ENCODE data around the gene KISS1. TPM values are rescaled to one million over a fixed set of nuclear protein-coding genes. Genes with fewer than 3 reads are reported as not detected.

KISS1 gene
- polyA plus RNA-seq, 1 donor (not counting 4 experiments of a cell fraction or from before 2014, with no cell fraction given) = not detected

- no peaks in the 10 kb centered on the region for H3K79me2 ChIP-seq (ENCODE audit: control insufficient read depth, insufficient read depth, low read length)
- H2AFZ ChIP-seq (ENCODE audit: control insufficient read depth, low read length) = peak within 1 kb of the TSS; percentile 47
- H3K9ac ChIP-seq (ENCODE audit: control insufficient read depth, extremely low read depth, insufficient read depth, low read length) = no peak within 1 kb of the TSS
- peaks cover 10% of the 10 kb centered on the region for H3K4me1 ChIP-seq (ENCODE audit: control insufficient read depth, extremely low read depth, insufficient read depth, low read length)
- no peak for TF ChIP-seq EZH2 (IDR thresholded peaks at IDR 0.05; ENCODE audit: low read length)
- TF ChIP-seq, protein P1, sequence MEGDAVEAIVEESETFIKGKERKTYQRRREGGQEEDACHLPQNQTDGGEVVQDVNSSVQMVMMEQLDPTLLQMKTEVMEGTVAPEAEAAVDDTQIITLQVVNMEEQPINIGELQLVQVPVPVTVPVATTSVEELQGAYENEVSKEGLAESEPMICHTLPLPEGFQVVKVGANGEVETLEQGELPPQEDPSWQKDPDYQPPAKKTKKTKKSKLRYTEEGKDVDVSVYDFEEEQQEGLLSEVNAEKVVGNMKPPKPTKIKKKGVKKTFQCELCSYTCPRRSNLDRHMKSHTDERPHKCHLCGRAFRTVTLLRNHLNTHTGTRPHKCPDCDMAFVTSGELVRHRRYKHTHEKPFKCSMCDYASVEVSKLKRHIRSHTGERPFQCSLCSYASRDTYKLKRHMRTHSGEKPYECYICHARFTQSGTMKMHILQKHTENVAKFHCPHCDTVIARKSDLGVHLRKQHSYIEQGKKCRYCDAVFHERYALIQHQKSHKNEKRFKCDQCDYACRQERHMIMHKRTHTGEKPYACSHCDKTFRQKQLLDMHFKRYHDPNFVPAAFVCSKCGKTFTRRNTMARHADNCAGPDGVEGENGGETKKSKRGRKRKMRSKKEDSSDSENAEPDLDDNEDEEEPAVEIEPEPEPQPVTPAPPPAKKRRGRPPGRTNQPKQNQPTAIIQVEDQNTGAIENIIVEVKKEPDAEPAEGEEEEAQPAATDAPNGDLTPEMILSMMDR (optimal IDR thresholded peaks at IDR 0.05 in 1 of 3, IDR thresholded peaks at IDR 0.05 in 1 of 3, conservative IDR thresholded peaks at IDR 0.05 in 1 of 3; ENCODE audit: extremely low read depth in 1 of 3, insufficient read depth in 2 of 3, low read length in 3 of 3) = peak; percentile 74 to 89 (median 77)
- H3K27me3 ChIP-seq (ENCODE audit: control insufficient read depth, extremely low read depth, insufficient read depth, low read length) = no peaks in the 10 kb centered on the region
- no peaks in the 10 kb centered on the region for H4K20me1 ChIP-seq (ENCODE audit: control insufficient read depth, extremely low read depth, insufficient read depth, low read length)
- peak within 1 kb of the TSS; percentile 67 for H3K4me2 ChIP-seq (ENCODE audit: control insufficient read depth, extremely low read depth, insufficient read depth, low read depth, low read length)
- FAIRE-seq (peak; percentile 92), DNase-seq (ENCODE audit: low read depth, low spot score) (peak; percentile 36)
- dilution Hi-C loops (cut with MboI; ENCODE audit: extremely low pct_ligation_motif_present, low sequenced_read_pairs) = no loop called here
- no peaks in the 10 kb centered on the region for H3K9me3 ChIP-seq (ENCODE audit: control insufficient read depth, low read depth, low read length)
- H3K27ac ChIP-seq (ENCODE audit: control insufficient read depth, insufficient read depth, low read length) = no peak within 1 kb of the TSS
- H3K36me3 ChIP-seq (ENCODE audit: control insufficient read depth in 2 of 2, extremely low read depth in 1 of 2, insufficient read depth in 2 of 2, low read length in 2 of 2) = no peaks in the 10 kb centered on the region
- H3K4me3 ChIP-seq (ENCODE audit: control insufficient read depth in 2 of 3, extremely low read depth in 1 of 3, insufficient read depth in 2 of 3, low read depth in 1 of 3, low read length in 3 of 3) = peak within 1 kb of the TSS in 2 of 3 experiments; percentile 12 to 30
- no peaks in the 10 kb centered on the region for H3K9me1 ChIP-seq (ENCODE audit: control insufficient read depth, extremely low read depth, insufficient read depth, low read length)
Observed at GRCh38 chr1:204213668-204214662, 17.7 kb upstream of the KISS1 start, which contains the start of gene GOLT1A. GOLT1A (minus strand) TSS chr1:204213988; CDS start chr1:204213906, 82 bp downstream.

- Histone ChIP-seq H3K9me1 (ENCODE audit: control insufficient read depth, extremely low read depth, insufficient read depth, low read length) (no peaks in the 10 kb centered on the region), H3K36me3 (ENCODE audit: control insufficient read depth in 2 of 2, extremely low read depth in 1 of 2, insufficient read depth in 2 of 2, low read length in 2 of 2) (no peaks in the 10 kb centered on the region), H3K27me3 (ENCODE audit: control insufficient read depth, extremely low read depth, insufficient read depth, low read length) (no peaks in the 10 kb centered on the region), H2AFZ (ENCODE audit: control insufficient read depth, low read length) (no peak overlapping the region), H3K27ac (ENCODE audit: control insufficient read depth, insufficient read depth, low read length) (no peak overlapping the region), H3K4me1 (ENCODE audit: control insufficient read depth, extremely low read depth, insufficient read depth, low read length) (peaks cover 10% of the 10 kb centered on the region), H4K20me1 (ENCODE audit: control insufficient read depth, extremely low read depth, insufficient read depth, low read length) (no peaks in the 10 kb centered on the region), H3K4me2 (ENCODE audit: control insufficient read depth, extremely low read depth, insufficient read depth, low read depth, low read length) (no peak overlapping the region), H3K79me2 (ENCODE audit: control insufficient read depth, insufficient read depth, low read length) (no peaks in the 10 kb centered on the region), H3K9ac (ENCODE audit: control insufficient read depth, extremely low read depth, insufficient read depth, low read length) (no peak overlapping the region), H3K4me3 (ENCODE audit: control insufficient read depth in 2 of 3, extremely low read depth in 1 of 3, insufficient read depth in 2 of 3, low read depth in 1 of 3, low read length in 3 of 3) (no peak overlapping the region), H3K9me3 (ENCODE audit: control insufficient read depth, low read depth, low read length) (no peaks in the 10 kb centered on the region)
- FAIRE-seq (no peak), DNase-seq (ENCODE audit: low read depth, low spot score) (no peak)
- TF ChIP-seq, protein P1 (optimal IDR thresholded peaks at IDR 0.05 in 1 of 3, IDR thresholded peaks at IDR 0.05 in 1 of 3, conservative IDR thresholded peaks at IDR 0.05 in 1 of 3; ENCODE audit: extremely low read depth in 1 of 3, insufficient read depth in 2 of 3, low read length in 3 of 3) = no peak
- no peak for TF ChIP-seq EZH2 (IDR thresholded peaks at IDR 0.05; ENCODE audit: low read length)
- dilution Hi-C loops (cut with MboI; ENCODE audit: extremely low pct_ligation_motif_present, low sequenced_read_pairs) = no loop called here
Observed at GRCh38 chr1:204212715-204213114, 16.4 kb upstream of the KISS1 start.
